ENCODE data around the gene DLGAP1.

- TF ChIP-seq CTCF (IDR thresholded peaks at IDR 0.05), result no peak
- no peak for TF ChIP-seq POLR2A (IDR thresholded peaks at IDR 0.05)
- TF ChIP-seq EP300 (IDR thresholded peaks at IDR 0.05), result no peak
These were observed 579.7 kb downstream of the DLGAP1 start for GRCh38 chr18:3875376-3875775.
